Stimulated activated naive CD8-positive, alpha-beta T cell treated with anti-CD3 and anti-CD28 coated beads, Interleukin-15, amount 100 ng/mL, for 72 hours (primary cell): ENCODE results near the gene POFUT2.
A peak's percentile ranks its signal among the peaks of the same experiment; 100 is the strongest.

ENCODE experiments used
- ATAC-seq: fragments of 150-1000 bp; cut with Tn5 transposase; 2 replicates; pipeline ENCODE4 v1.10.0; 2021; ENCODE audit warnings: mild to moderate bottlenecking, moderate library complexity
- DNase-seq, 2 donors: peaks; one replicate each; pipeline ENCODE4 v3.0.0; 2021 to 2022
- H3K27ac Mint-ChIP-seq, 2 donors: one replicate each; pipeline ENCODE4 v1.8.0; 2022; ENCODE audit warnings: mild to moderate bottlenecking in 2 of 2, mixed read lengths in 2 of 2, moderate library complexity in 2 of 2
- H3K27me3 Mint-ChIP-seq: one replicate; pipeline ENCODE4 v1.8.0; 2022; ENCODE audit warnings: mixed read lengths
- H3K4me1 Mint-ChIP-seq: one replicate; pipeline ENCODE4 v1.8.0; 2022; ENCODE audit warnings: mild to moderate bottlenecking, mixed read lengths
- H3K4me3 Mint-ChIP-seq, 2 donors: one replicate each; pipeline ENCODE4 v1.8.0; 2022; ENCODE audit warnings: mild to moderate bottlenecking in 2 of 2, mixed read lengths in 2 of 2, moderate library complexity in 1 of 2
- H3K9me3 Mint-ChIP-seq, 2 donors: one replicate each; pipeline ENCODE4 v1.8.0; 2022; ENCODE audit warnings: mixed read lengths in 2 of 2

POFUT2 gene

DNA sequence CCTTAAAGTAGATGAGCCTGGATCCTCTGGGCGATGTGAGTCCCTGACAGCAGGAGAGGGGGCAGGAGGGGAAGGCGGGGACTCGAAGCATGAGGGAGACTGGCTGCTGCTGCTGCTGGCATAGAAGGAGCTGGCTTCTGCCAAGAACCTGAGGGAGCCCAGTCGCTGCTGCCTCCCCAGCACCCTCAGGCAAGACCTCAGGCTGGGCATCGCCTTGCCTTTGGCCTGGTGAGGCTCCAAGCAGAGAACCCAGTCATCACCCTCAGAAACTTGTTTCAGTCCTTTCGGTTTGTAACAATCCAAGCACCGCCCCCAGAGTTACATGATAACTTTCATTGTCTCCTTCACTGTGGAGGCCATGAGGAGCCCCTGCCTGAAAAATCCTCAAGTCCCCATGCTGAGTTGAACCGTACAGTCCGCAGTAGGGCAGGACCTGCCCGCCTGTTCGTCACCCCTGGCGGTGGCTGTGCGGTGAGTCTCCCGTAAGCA lies 38.8 kb downstream of the POFUT2 start:
- Mint-ChIP-seq H3K27ac (no peak overlapping the region), H3K4me3 (no peak overlapping the region), H3K4me1 (no peaks in the 10 kb centered on the region), H3K27me3 (peaks cover 17% of the 10 kb centered on the region), H3K9me3 (peaks cover 7 to 9% of the 10 kb centered on the region in 2 donors)
- ATAC-seq (no peak), DNase-seq (no peak)

DNA sequence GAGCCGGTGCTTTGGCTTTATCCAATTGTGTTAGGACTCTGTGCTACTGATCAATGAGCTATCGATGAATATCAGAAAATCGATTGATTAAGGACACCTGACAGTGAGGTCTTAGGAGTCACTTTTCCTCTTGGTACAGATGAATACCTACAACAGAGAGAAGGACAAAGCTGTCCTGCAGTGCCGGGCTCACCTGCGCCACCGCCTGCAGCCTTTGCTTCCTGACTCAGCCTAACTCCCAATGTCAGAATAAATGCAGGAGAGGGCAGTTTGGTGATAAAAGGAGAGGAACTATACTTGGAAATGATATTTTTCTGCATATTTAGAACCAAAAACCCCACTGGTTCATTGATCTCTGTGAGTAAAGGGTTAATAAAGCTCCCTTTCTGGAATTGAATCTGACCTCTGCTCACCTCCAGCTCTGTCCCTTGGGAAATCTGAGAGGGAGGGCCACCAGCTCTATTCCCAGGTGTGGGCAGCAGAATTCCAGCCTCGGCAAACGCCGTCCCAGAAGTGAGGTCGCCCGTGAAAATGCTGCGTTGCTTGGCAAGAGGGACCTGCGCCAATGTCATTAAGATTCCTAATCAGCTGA lies 39.3 kb downstream of the POFUT2 start:
- peaks cover 17% of the 10 kb centered on the region for H3K27me3 Mint-ChIP-seq
- ATAC-seq = no peak
- H3K27ac Mint-ChIP-seq = no peak overlapping the region
- peaks cover 12 to 14% of the 10 kb centered on the region in 2 donors for H3K9me3 Mint-ChIP-seq
- H3K4me1 Mint-ChIP-seq = no peaks in the 10 kb centered on the region
- DNase-seq = no peak
- no peak overlapping the region for H3K4me3 Mint-ChIP-seq

DNA sequence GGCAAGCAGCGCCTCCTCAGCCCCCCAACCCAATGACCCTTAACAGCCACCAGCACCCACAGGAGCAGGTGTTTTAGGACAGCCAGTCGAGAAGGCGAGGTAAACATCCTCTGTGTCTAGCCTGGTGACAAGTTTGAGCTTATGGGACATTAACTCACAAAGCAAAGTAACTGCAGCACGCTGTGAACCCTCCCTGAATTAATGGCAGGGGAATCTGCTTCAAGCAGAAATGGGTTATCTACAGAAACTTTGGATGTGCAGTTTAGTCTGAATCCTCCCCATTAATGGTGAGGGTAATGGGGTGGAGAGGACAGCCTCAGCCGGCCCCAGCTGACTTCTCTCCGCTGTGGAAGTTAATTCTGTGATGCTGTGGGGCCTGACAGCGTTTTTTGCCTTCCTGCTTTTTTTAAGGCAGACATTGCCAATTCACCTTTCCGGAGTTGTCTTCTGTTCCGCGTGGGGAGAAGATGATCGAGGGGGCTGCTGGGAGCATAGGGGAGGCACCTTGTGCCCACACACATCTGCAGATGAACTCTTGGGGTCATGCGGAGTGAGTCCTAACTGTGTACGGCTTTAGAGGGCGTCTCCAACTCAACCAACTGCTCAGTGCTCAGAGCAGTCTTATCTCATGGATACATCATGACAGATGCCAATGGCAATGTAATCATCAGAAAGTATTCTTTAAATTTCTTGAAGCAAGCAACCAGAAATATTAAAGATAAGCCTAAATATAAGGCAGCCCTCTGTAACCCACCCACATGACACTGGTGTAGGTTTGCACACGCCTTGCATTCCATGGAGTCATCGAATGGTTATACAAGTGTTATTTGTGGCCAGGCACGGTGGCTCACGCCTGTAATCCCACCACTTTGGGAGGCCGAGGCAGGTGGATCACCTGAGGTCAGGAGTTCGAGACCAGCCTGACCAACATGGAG lies 41.0 kb downstream of the POFUT2 start:
- no peak for ATAC-seq
- Mint-ChIP-seq H3K27ac (no peak overlapping the region), H3K4me3 (no peak overlapping the region), H3K27me3 (peaks cover 22% of the 10 kb centered on the region), H3K4me1 (no peaks in the 10 kb centered on the region), H3K9me3 (peaks cover 14 to 16% of the 10 kb centered on the region in 2 donors)
- no peak for DNase-seq

DNA sequence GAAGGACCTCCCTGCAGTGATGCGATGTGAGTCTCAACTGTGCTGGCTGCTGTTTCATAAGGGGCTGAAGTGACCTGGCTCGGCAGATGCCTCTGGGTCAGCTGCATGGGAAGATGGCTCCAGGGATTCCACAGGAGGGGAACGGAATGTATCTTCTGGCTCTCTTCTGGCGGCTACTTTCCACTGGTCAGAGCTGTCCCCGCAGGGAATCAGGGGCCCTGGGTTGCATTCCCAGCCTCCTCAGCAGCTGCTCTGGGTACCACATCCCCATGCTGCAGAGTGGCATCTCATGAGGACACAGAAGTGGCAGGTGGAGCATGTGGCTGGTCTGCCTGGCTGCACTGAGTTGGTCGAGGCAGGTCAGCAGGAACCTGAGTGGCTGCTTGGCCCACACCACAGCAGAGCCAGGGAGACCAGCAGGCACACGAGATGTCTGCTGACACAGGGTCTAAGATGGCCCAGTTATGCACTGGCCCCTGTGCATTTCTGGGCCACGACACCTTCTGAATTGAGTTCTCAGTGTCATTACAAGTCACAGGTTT lies 42.8 kb downstream of the POFUT2 start:
- no peak for ATAC-seq
- Mint-ChIP-seq H3K4me3 (no peak overlapping the region), H3K4me1 (no peaks in the 10 kb centered on the region), H3K27me3 (peaks cover 26% of the 10 kb centered on the region), H3K27ac (no peak overlapping the region), H3K9me3 (peaks cover 14 to 16% of the 10 kb centered on the region in 2 donors)
- DNase-seq = no peak

DNA sequence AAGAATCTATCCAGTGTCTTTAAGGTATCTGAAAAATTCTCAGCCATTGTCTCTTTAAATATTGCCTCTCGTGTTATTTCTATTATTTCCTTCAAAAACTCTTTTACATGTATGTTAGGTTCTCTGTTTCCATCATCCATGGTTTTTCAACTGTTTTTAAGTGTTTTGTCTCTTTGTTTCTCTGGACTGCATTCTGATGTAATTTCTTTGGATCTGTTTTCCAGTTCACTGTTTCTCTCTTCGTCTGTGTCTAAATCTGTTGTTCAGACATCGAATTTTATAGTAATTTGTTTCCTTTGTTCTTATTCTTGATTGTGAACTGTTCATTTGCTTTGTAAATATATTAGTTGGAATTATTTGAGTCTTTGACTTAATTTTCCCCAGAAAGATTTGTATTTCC lies 44.1 kb downstream of the POFUT2 start:
- H3K4me1 Mint-ChIP-seq = no peaks in the 10 kb centered on the region
- H3K27me3 Mint-ChIP-seq = peaks cover 26% of the 10 kb centered on the region

DNA sequence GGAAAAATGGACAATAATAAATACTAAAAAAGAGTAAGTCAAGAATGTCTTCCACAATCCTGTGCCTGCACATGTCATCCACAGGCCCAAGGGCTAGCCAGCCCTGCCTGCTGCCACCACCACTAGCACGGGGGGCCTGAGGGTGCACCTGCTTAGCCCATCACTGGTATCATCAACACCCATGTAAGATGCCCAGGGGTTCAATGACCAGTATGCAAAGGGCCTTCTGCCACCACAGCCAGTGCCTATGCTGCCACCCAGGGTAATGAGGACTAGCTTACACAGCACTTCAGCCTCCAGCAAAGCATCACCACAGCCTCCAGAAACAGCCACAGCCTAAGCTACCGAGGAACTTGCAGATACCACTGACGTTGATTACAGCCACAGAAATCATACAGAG lies 46.3 kb downstream of the POFUT2 start:
- peaks cover 14 to 16% of the 10 kb centered on the region in 2 donors for H3K9me3 Mint-ChIP-seq
- H3K4me3 Mint-ChIP-seq = no peak overlapping the region
- DNase-seq (no peak), ATAC-seq (no peak)
- no peaks in the 10 kb centered on the region for H3K4me1 Mint-ChIP-seq
- no peak overlapping the region for H3K27ac Mint-ChIP-seq
- H3K27me3 Mint-ChIP-seq = peaks cover 38% of the 10 kb centered on the region

More for the DNA sequence above, 44.1 kb downstream of the POFUT2 start:
- Mint-ChIP-seq H3K9me3 (peaks cover 14 to 16% of the 10 kb centered on the region in 2 donors), H3K4me3 (no peak overlapping the region), H3K27ac (no peak overlapping the region)
- DNase-seq (no peak), ATAC-seq (no peak)

DNA sequence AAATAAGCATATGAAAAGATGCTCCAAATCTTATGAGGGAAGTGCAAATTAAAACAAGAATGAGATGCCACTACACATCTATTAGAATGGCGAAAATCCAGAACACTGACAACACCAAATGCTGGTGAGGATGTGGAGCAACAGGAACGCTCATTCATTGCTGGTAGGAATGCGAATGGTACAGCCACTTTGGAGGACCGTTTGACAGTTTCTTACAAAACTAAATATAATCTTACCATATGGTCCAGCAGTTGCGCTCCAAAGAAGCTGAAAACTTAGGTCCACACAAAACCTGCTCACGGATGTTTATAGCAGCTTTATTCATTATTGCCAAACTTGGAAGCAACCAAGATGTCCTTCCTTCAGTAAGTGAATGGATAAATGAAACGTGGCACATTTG lies 50.3 kb downstream of the POFUT2 start:
- no peak overlapping the region for H3K27ac Mint-ChIP-seq
- DNase-seq (no peak), ATAC-seq (no peak)
- H3K4me1 Mint-ChIP-seq = no peaks in the 10 kb centered on the region
- H3K9me3 Mint-ChIP-seq = no peaks in the 10 kb centered on the region
- H3K4me3 Mint-ChIP-seq = no peak overlapping the region
- peaks cover 50% of the 10 kb centered on the region for H3K27me3 Mint-ChIP-seq

DNA sequence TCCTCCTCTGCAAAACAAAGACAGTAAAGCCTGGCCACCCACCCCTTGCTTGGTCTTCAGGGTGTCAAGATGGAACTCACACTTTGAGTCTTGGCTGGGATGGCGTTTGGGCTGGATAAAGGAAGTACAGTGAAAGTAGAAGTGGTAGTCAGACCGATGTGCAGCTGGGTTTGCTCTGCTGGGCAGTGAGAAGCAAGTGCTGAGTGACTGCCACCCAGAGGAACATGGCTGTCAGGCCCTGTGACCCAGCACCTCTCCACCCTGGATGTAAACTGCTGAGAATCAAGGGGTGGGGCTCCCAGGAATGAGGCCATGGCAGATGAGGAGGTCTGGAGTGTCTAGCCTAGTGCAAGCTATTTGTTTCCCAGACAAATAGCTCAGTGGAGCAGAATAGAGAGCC lies 51.2 kb downstream of the POFUT2 start:
- Mint-ChIP-seq H3K4me3 (no peak overlapping the region), H3K4me1 (no peaks in the 10 kb centered on the region), H3K27ac (no peak overlapping the region), H3K9me3 (no peaks in the 10 kb centered on the region), H3K27me3 (peaks cover 52% of the 10 kb centered on the region)
- ATAC-seq (no peak), DNase-seq (no peak)

DNA sequence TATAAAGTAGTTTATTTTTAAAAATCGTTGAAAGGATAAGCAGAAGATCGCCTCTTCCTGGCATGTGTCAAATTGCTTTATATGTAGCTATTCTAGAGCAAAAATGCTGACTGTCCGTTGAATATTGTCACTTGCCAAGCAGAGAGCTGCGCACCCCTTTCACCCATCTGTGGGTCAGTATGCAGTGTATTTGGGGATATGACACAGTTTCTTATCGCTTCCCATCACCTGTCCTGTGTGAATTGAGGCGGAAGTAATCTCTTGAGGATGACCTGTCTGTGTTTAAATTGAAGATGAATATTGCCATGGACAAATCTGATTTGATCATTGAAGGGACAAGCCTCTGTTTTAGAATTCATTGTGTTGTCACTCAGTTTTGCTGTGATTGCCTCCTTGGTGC lies 52.2 kb downstream of the POFUT2 start:
- ATAC-seq = no peak
- H3K27me3 Mint-ChIP-seq = peaks cover 50% of the 10 kb centered on the region

DNA sequence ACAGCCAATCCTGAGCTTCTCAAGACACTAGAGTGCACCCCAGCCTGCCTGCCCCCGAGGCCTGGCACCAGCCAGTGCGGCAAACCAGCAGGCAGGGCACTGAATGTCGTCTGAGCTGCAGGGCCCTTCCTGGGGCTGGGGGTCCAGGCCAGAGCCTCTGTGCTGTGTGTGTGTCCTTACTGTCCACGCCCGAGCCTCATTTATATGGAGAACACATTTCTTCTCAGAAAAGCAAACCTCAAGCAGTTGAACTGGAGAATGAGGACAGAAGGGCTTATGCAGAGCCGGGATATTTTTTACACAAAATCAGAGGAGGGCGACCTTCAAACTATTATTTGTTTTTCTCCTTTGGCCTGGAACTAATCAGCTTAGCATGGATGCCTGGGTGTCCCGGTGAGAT lies 52.7 kb downstream of the POFUT2 start:
- H3K9me3 Mint-ChIP-seq = no peaks in the 10 kb centered on the region
- ATAC-seq (no peak), DNase-seq (no peak)
- H3K27me3 Mint-ChIP-seq = peaks cover 50% of the 10 kb centered on the region
- no peak overlapping the region for H3K27ac Mint-ChIP-seq
- H3K4me3 Mint-ChIP-seq = no peak overlapping the region
- H3K4me1 Mint-ChIP-seq = no peaks in the 10 kb centered on the region

More for the DNA sequence above, 52.2 kb downstream of the POFUT2 start:
- no peak for DNase-seq
- no peak overlapping the region for H3K4me3 Mint-ChIP-seq
- H3K4me1 Mint-ChIP-seq = no peaks in the 10 kb centered on the region
- H3K9me3 Mint-ChIP-seq = no peaks in the 10 kb centered on the region
- no peak overlapping the region for H3K27ac Mint-ChIP-seq

DNA sequence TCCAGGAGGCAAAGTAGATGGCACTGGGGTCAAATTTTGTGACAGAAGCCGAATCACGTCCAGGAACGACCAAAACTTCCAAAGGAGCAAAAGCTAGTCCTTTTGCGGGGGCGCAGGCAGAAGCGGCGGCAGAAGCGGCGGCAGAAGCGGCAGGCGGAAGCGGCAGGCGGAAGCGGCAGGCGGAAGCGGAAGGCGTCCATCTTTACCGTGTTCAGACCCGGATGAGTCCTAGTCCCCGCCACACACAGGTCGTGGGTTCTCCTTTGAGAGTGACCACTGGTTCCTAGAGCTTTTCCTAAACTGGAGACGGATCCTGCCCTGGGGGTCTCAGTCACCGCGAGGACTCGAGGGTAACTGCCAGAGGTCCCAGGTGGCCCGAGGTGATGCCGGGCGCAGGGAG lies 53.6 kb downstream of the POFUT2 start:
- DNase-seq = no peak
- no peak overlapping the region for H3K27ac Mint-ChIP-seq

DNA sequence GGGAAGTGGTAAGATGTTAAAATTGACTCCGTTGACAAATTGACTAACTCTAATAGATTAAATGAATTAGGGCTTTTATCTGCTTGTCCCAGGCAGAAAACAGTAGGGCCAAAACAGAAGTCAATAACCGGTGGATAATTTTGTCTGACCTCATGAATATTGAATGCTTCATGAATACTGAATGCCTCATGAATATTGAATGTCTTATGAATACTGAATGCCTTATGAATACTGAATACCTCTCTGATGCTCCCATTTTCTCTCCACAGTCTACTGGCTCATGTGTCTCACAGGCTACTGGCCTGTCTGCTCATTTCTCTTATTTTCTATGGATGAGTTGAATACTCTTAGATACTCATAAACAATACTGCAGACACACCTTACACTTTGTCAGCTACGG lies 56.0 kb downstream of the POFUT2 start:
- no peaks in the 10 kb centered on the region for H3K9me3 Mint-ChIP-seq
- ATAC-seq (no peak), DNase-seq (no peak)
- H3K27me3 Mint-ChIP-seq = peaks cover 33% of the 10 kb centered on the region
- H3K4me3 Mint-ChIP-seq = no peak overlapping the region
- peaks cover 24% of the 10 kb centered on the region for H3K4me1 Mint-ChIP-seq
- H3K27ac Mint-ChIP-seq = no peak overlapping the region

More for the DNA sequence above, 53.6 kb downstream of the POFUT2 start:
- Mint-ChIP-seq H3K4me1 (no peaks in the 10 kb centered on the region), H3K9me3 (no peaks in the 10 kb centered on the region), H3K27me3 (peaks cover 50% of the 10 kb centered on the region), H3K4me3 (peak overlapping the region in 1 of 2 donors; percentile 15)
- no peak for ATAC-seq

DNA sequence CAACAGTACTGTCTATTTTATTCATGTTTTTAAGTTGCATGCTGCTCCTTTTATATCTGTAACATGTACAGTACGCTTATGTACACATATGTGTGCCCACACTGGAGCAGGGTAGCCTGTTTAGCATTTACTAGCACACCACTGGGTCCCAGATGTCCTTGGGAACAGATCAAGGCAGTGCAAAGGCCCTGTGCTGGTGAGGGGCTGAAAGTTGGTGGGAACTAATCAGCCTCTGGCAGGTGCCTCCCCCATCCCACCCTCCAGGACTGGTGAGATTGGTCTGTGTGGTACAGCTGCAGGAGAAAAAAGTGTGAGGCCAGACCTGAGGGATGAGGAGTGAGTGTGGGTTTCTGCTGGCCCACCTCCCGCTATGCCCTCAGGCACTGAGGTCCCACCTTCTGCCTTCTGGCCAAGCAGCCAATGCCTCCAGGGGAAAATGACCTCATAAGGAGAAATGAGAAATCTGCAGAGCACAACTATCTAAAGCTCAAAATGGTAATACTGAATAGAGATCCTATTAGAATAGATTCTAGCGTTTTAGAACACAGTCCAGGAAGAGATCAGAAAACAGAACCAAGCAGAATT lies 58.9 kb downstream of the POFUT2 start:
- H3K4me3 Mint-ChIP-seq = no peak overlapping the region
- H3K27me3 Mint-ChIP-seq = peaks cover 13% of the 10 kb centered on the region
- H3K9me3 Mint-ChIP-seq = no peaks in the 10 kb centered on the region
- peaks cover 38% of the 10 kb centered on the region for H3K4me1 Mint-ChIP-seq
- ATAC-seq (peak; percentile 1), DNase-seq (no peak)
- H3K27ac Mint-ChIP-seq = no peak overlapping the region

DNA sequence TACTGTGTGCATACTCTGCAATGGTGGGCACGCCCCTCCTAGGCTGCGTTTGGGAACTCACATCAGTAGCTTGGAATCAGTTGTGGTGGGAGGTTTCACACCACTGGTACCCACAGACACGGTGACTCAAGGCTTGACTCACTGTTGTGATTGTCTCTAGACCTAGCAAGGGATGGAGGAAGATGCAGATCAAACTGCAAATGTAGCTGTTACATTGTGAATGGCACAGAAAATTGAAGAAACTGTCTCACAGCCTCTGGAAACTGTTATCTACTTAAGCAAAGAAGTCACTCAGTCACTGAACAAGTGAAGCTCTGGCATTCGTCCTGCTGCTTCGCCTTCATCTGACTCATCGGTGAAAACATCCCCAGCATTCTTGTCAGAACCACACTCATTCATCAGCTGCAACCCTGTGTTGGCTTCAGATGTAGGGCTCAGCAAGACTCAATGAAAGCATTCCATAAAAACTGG lies 59.5 kb downstream of the POFUT2 start:
- H3K4me1 Mint-ChIP-seq = peaks cover 38% of the 10 kb centered on the region
- H3K27me3 Mint-ChIP-seq = peaks cover 13% of the 10 kb centered on the region
- DNase-seq (peak; percentile 53 to 78), ATAC-seq (peak; percentile 98)
- no peaks in the 10 kb centered on the region for H3K9me3 Mint-ChIP-seq
- H3K27ac Mint-ChIP-seq = no peak overlapping the region
- no peak overlapping the region for H3K4me3 Mint-ChIP-seq

DNA sequence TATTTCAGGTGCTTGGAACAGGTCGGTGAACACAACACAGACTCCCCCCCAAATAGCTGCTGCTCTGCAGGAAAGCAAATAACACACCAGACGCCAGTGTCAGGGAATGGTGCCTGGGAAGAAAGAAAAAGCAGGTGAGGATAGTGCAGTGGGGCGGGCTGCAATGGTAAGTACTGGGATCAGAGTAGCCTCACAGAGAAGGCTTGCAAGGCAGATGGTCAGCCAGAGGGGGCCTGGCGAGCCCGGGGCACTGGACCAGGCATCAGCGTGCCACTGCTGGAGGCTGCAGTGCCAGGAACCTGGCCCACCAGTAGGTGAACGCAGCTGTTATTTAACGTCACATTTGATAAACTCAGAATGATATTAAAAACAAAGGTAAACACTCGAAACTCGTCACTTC lies 60.0 kb downstream of the POFUT2 start:
- Mint-ChIP-seq H3K27ac (no peak overlapping the region), H3K4me1 (peaks cover 38% of the 10 kb centered on the region), H3K27me3 (peaks cover 12% of the 10 kb centered on the region), H3K4me3 (no peak overlapping the region), H3K9me3 (no peaks in the 10 kb centered on the region)
- ATAC-seq = no peak
- DNase-seq = no peak
